Kidney (tissue), 14 donors: ENCODE measurements around the gene RUNX1. TPM values are rescaled to one million over a fixed set of nuclear protein-coding genes. Genes with fewer than 3 reads are reported as not detected.
"Not testable (repeated sequence)": the region's sequence is repeated elsewhere in the genome, so short reads cannot be mapped to it uniquely, and the experiment has no call there.

ENCODE experiments used
- DNase-seq, 5 donors: peaks; one replicate each; pipeline ENCODE4 v3.0.0-alpha.2; 2013 to 2020
- FAIRE-seq: peaks from 2 replicates; lab custom pipeline; 2012; peaks lifted over from hg19 to GRCh38; lab: Jason Lieb, UNC
- H3K27ac ChIP-seq, 2 donors: one replicate each; pipeline ENCODE4 v1.7.0; 2013; ENCODE audit warnings: low read depth in 2 of 2, low read length in 2 of 2, inconsistent platforms in 1 of 2
- H3K27me3 ChIP-seq: one replicate; pipeline ENCODE4 v1.7.1; 2013; ENCODE audit warnings: low read length, inconsistent platforms; ENCODE audit not compliant: control insufficient read depth, insufficient read depth
- H3K36me3 ChIP-seq, 3 donors: one replicate each; pipeline versions ENCODE4 v1.7.0 to v1.7.1; 2013; ENCODE audit warnings: low read length in 3 of 3, control low read depth in 1 of 3, inconsistent platforms in 1 of 3; ENCODE audit not compliant: insufficient read depth in 3 of 3, control insufficient read depth in 2 of 3
- H3K4me1 ChIP-seq, 3 donors: one replicate each; pipeline versions ENCODE4 v1.7.0 to v1.7.1; 2013; ENCODE audit warnings: low read length in 3 of 3, inconsistent platforms in 1 of 3, low read depth in 1 of 3; ENCODE audit not compliant: control insufficient read depth in 2 of 3, insufficient read depth in 2 of 3
- H3K4me3 ChIP-seq, 3 donors: one replicate each; pipeline versions ENCODE4 v1.7.0 to v1.8.1; 2013; ENCODE audit warnings: low read length in 3 of 3, control low read depth in 1 of 3, inconsistent platforms in 1 of 3
- H3K9ac ChIP-seq, 3 donors: one replicate each; pipeline versions ENCODE4 v1.7.0 to v1.7.1; 2013; ENCODE audit warnings: low read length in 3 of 3, control low read depth in 1 of 3, inconsistent platforms in 1 of 3
- H3K9me3 ChIP-seq, 3 donors: one replicate each; pipeline versions ENCODE4 v1.7.0 to v1.7.1; 2013; ENCODE audit warnings: low read length in 3 of 3, control low read depth in 1 of 3, inconsistent platforms in 1 of 3; ENCODE audit not compliant: control insufficient read depth in 2 of 3, insufficient read depth in 1 of 3
- intact Hi-C: fragments of 100-400 bp; cut with DNase I; formaldehyde crosslinking; loops from one replicate; pipeline ENCODE4 v1.11.1; 2022
- polyA plus RNA-seq: library from polyadenylated mRNA; stranded (reverse); fragments of 350-450 nt; fragmentation: Illumina TruSeq; extraction: RNeasy Lipid Tissue Mini Kit (QIAGEN cat#74804); gene quantifications from one replicate; pipeline ENCODE4 v1.2.3, GENCODE V29; 2014; ENCODE audit warnings: low read depth, low replicate concordance; ENCODE audit not compliant: insufficient read depth
- total RNA-seq: library from RNA; stranded (reverse); fragmentation: NEBNext Ultra II Directional; extraction: Animal tissue kit (Norgen Biotek cat#: 25700); gene quantifications from one replicate; pipeline ENCODE4 v1.2.1, GENCODE V29; 2021
- TF ChIP-seq, protein P1 (sequence below): IDR thresholded peaks from 3 replicates; pipeline ENCODE4 v1.5.1; 2012; ENCODE audit warnings: mild to moderate bottlenecking, moderate library complexity, borderline replicate concordance; ENCODE audit not compliant: insufficient read depth; ENCODE audit errors: extremely low read depth
- donor health status: control.
- donor health status: control.
- donor health status: control.
- donor health status: control.
- donor health status: control.
- donor health status: DM: yes; HTN: yes; CAD: no.
- donor health status: Normal renal cell carcinoma (clear cell type).

The RUNX1 gene
- total and polyA plus RNA-seq, 2 donors from 2014 or later, result 1.3 to 58.0 TPM

GRCh38 chr21:34807146-34807880 lies 241.8 kb downstream of the RUNX1 start:
- DNase-seq, result no peak
- no peak for FAIRE-seq
- H3K36me3 ChIP-seq, result no peaks in the 10 kb centered on the region
- TF ChIP-seq, protein P1, sequence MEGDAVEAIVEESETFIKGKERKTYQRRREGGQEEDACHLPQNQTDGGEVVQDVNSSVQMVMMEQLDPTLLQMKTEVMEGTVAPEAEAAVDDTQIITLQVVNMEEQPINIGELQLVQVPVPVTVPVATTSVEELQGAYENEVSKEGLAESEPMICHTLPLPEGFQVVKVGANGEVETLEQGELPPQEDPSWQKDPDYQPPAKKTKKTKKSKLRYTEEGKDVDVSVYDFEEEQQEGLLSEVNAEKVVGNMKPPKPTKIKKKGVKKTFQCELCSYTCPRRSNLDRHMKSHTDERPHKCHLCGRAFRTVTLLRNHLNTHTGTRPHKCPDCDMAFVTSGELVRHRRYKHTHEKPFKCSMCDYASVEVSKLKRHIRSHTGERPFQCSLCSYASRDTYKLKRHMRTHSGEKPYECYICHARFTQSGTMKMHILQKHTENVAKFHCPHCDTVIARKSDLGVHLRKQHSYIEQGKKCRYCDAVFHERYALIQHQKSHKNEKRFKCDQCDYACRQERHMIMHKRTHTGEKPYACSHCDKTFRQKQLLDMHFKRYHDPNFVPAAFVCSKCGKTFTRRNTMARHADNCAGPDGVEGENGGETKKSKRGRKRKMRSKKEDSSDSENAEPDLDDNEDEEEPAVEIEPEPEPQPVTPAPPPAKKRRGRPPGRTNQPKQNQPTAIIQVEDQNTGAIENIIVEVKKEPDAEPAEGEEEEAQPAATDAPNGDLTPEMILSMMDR, result no peak
- H3K4me1 ChIP-seq, result no peaks in the 10 kb centered on the region
- H3K4me3 ChIP-seq, result no peak overlapping the region
- no peak overlapping the region for H3K27ac ChIP-seq
- no peak overlapping the region for H3K9ac ChIP-seq
- intact Hi-C loops, result no loop called here
- H3K27me3 ChIP-seq, result no peaks in the 10 kb centered on the region
- no peaks in the 10 kb centered on the region for H3K9me3 ChIP-seq

DNA sequence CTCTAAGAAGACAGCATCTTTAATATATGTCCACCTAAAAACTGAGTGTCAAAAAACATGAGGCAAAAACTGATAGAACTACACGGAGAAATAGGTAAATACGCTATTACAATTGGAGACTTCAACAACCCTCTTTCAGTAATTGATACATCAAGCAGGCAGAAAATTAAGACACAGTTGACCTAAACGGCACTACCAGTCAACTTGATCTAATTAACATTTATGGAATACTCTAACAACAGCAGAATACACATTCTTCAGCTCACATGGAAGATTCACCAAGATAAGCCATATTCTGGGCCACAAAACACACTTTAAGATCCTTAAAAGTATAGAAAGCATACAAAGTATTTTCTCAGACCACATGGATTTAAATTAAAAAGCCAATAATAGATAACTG lies 242.7 kb downstream of the RUNX1 start:
- intact Hi-C loops, result no loop called here
- H3K27ac ChIP-seq, result no peak overlapping the region
- TF ChIP-seq, protein P1, result no peak
- no peak for DNase-seq
- no peak overlapping the region for H3K4me3 ChIP-seq
- no peaks in the 10 kb centered on the region for H3K9me3 ChIP-seq
- no peak for FAIRE-seq
- no peaks in the 10 kb centered on the region for H3K36me3 ChIP-seq
- H3K4me1 ChIP-seq, result no peaks in the 10 kb centered on the region
- H3K27me3 ChIP-seq, result no peaks in the 10 kb centered on the region
- no peak overlapping the region for H3K9ac ChIP-seq

DNA sequence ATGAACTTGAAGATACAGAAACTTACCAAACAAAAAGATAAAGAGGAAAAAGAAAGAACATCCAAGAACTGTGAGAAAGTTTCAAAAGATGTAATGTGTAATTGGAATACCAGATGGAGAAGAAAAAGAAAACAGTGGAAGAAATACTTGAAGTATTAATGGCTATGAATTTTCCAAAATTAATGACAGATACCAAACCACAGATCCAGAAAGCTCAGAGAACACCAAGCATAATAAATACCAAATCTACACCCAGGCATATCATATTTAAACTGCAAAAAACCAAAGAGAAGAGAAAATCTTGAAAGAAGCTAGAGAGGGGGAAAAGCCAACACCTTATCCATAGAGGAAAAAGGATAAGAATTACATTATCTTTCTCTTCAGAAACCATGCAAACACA lies 243.9 kb downstream of the RUNX1 start:
- Histone ChIP-seq H3K27ac (no peak overlapping the region), H3K4me1 (no peaks in the 10 kb centered on the region), H3K36me3 (no peaks in the 10 kb centered on the region), H3K27me3 (no peaks in the 10 kb centered on the region), H3K4me3 (no peak overlapping the region), H3K9me3 (no peaks in the 10 kb centered on the region), H3K9ac (no peak overlapping the region)
- TF ChIP-seq, protein P1, result no peak
- intact Hi-C loops, result no loop called here
- DNase-seq, result no peak
- FAIRE-seq, result no peak

DNA sequence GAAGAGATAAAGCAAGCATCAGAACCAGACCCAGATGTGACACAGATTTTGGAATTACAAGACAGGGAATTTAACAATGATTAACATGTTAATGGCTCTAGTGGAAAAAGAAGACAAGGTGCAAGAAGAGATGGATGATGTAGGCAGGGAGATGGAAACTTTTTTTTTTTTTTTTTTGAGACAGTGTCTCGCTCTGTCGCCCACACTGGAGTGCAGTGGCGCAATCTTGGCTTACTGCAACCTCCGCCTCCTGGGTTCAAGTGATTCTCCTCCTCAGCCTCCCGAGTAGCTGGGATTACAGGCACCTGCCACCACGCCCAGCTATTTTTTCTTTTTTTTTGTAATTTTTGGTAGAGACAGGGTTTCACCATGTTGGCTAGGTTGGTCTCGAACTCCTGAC lies 244.5 kb downstream of the RUNX1 start:
- H3K4me1 ChIP-seq, DNase-seq, H3K27ac ChIP-seq, H3K36me3 ChIP-seq, H3K4me3 ChIP-seq, H3K9me3 ChIP-seq, FAIRE-seq, H3K9ac ChIP-seq, H3K27me3 ChIP-seq, intact Hi-C loops: not testable (repeated sequence)
